Measurements from ENCODE around the gene DPM3.
"Not testable (repeated sequence)": the region's sequence is repeated elsewhere in the genome, so short reads cannot be mapped to it uniquely, and the experiment has no call there.

Gene DPM3

GRCh38 chr1:155163785-155164184, 23.5 kb upstream of the DPM3 start:
- in situ Hi-C loops (cut with MboI; ENCODE audit: low sequenced_read_pairs) = not testable (repeated sequence)

- in situ Hi-C loops (cut with MboI; ENCODE audit: low sequenced_read_pairs) = not testable (repeated sequence)
Measured at GRCh38 chr1:155162631-155163030, 22.3 kb upstream of the DPM3 start.

GRCh38 chr1:155160128-155160527, 19.8 kb upstream of the DPM3 start:
- in situ Hi-C loops (cut with MboI; ENCODE audit: low sequenced_read_pairs) = no loop called here

- in situ Hi-C loops (cut with MboI; ENCODE audit: low sequenced_read_pairs) = no loop called here
Measured at GRCh38 chr1:155158991-155159390, 18.7 kb upstream of the DPM3 start.

- in situ Hi-C loops (cut with MboI; ENCODE audit: low sequenced_read_pairs) = not testable (repeated sequence)
Measured at GRCh38 chr1:155155996-155156643, 15.8 kb upstream of the DPM3 start.

- in situ Hi-C loops (cut with MboI; ENCODE audit: low sequenced_read_pairs) = no loop called here
Measured at GRCh38 chr1:155145491-155145890, 5.2 kb upstream of the DPM3 start.

- in situ Hi-C loops (cut with MboI; ENCODE audit: low sequenced_read_pairs) = no loop called here
Measured at GRCh38 chr1:155141749-155142148, 1.4 kb upstream of the DPM3 start.

- in situ Hi-C loops (cut with MboI; ENCODE audit: low sequenced_read_pairs) = no loop called here
Measured at GRCh38 chr1:155140630-155140953, 261 bp upstream of the DPM3 start.

GRCh38 chr1:155137154-155137949, 3.0 kb downstream of the DPM3 start:
- in situ Hi-C loops (cut with MboI; ENCODE audit: low sequenced_read_pairs) = no loop called here

GRCh38 chr1:155136748-155137147, 3.6 kb downstream of the DPM3 start:
- in situ Hi-C loops (cut with MboI; ENCODE audit: low sequenced_read_pairs) = no loop called here

- in situ Hi-C loops (cut with MboI; ENCODE audit: low sequenced_read_pairs) = no loop called here
Measured at GRCh38 chr1:155135415-155136028, 4.8 kb downstream of the DPM3 start, which contains the start of gene SLC50A1. SLC50A1 (plus strand) TSS chr1:155135852; CDS start chr1:155135912, 60 bp downstream.

GRCh38 chr1:155134880-155135414, 5.4 kb downstream of the DPM3 start:
- in situ Hi-C loops (cut with MboI; ENCODE audit: low sequenced_read_pairs) = no loop called here

GRCh38 chr1:155134322-155134721, 6.0 kb downstream of the DPM3 start:
- in situ Hi-C loops (cut with MboI; ENCODE audit: low sequenced_read_pairs) = no loop called here

GRCh38 chr1:155133799-155134281, 6.5 kb downstream of the DPM3 start:
- in situ Hi-C loops (cut with MboI; ENCODE audit: low sequenced_read_pairs) = no loop called here

- in situ Hi-C loops (cut with MboI; ENCODE audit: low sequenced_read_pairs) = no loop called here
Measured at GRCh38 chr1:155131856-155132255, 8.5 kb downstream of the DPM3 start.

- in situ Hi-C loops (cut with MboI; ENCODE audit: low sequenced_read_pairs) = no loop called here
Measured at GRCh38 chr1:155131285-155131684, 9.0 kb downstream of the DPM3 start.

GRCh38 chr1:155130272-155131006, 9.9 kb downstream of the DPM3 start:
- in situ Hi-C loops (cut with MboI; ENCODE audit: low sequenced_read_pairs) = no loop called here

GRCh38 chr1:155128755-155129473, 11.4 kb downstream of the DPM3 start:
- in situ Hi-C loops (cut with MboI; ENCODE audit: low sequenced_read_pairs) = no loop called here

- in situ Hi-C loops (cut with MboI; ENCODE audit: low sequenced_read_pairs) = no loop called here
Measured at GRCh38 chr1:155127967-155128754, 12.2 kb downstream of the DPM3 start.
